GM21423 (cell line): ENCODE data around the gene SHOX.
"Not testable (repeated sequence)": the region's sequence is repeated elsewhere in the genome, so short reads cannot be mapped to it uniquely, and the experiment has no call there.

Experiments used
- ATAC-seq: cut with Tn5 transposase; IDR thresholded peaks from one replicate; pipeline ENCODE4 v1.9.1; 2021; ENCODE audit warnings: mild to moderate bottlenecking, moderate library complexity; ENCODE audit not compliant: unreplicated experiment

SHOX gene

GRCh38 chrX:621705-622503 is 8.7 kb upstream of the SHOX start:
- no peak for ATAC-seq

- ATAC-seq = not testable (repeated sequence)
These were observed 7.8 kb upstream of the SHOX start for GRCh38 chrX:622802-623201.

GRCh38 chrX:623268-623598 is 7.4 kb upstream of the SHOX start:
- ATAC-seq = no peak

GRCh38 chrX:623599-624315 is 6.8 kb upstream of the SHOX start:
- no peak for ATAC-seq

- ATAC-seq = no peak
These were observed 5.4 kb upstream of the SHOX start for GRCh38 chrX:625137-625691.

- not testable (repeated sequence) for ATAC-seq
These were observed 4.5 kb upstream of the SHOX start for GRCh38 chrX:626047-626446.

- no peak for ATAC-seq
These were observed 3.7 kb upstream of the SHOX start for GRCh38 chrX:626745-627509.

- ATAC-seq = no peak
These were observed 3.0 kb upstream of the SHOX start for GRCh38 chrX:627510-627981.

- no peak for ATAC-seq
These were observed 2.6 kb upstream of the SHOX start for GRCh38 chrX:627995-628394.

- no peak for ATAC-seq
These were observed 1.2 kb upstream of the SHOX start for GRCh38 chrX:629230-630006.

- no peak for ATAC-seq
These were observed 482 bp upstream of the SHOX start for GRCh38 chrX:630007-630611.

GRCh38 chrX:631802-632365 is 1.3 kb downstream of the SHOX start:
- no peak for ATAC-seq

- ATAC-seq = no peak
These were observed 1.9 kb downstream of the SHOX start for GRCh38 chrX:632366-633042.

GRCh38 chrX:633043-633984 is 2.7 kb downstream of the SHOX start:
- ATAC-seq = no peak

- no peak for ATAC-seq
These were observed 3.7 kb downstream of the SHOX start for GRCh38 chrX:633985-634958.

GRCh38 chrX:635428-636090 is 5.0 kb downstream of the SHOX start:
- no peak for ATAC-seq
